ENCODE measurements around the gene TWF2.

TWF2 gene

DNA sequence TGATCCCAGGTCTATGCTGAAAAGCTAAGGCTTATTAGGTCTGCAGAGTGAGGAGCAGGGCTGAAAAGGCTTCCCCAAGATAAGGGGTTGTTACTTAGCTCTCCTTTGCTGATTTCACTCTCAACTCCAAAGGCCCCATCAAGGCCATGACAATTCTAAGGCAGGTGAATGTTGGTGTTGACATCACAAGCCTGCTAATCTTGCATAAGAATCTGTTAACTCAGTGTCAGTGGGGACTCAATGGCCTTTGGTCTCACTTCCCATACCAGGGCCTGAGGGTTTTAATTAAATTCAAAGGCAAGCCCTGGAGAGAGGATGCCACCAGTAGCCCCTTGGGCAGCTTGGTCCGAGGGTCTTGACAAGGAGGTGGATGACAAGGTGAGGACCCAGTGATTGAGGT lies 50.4 kb downstream of the TWF2 start:
- Histone ChIP-seq H3K4me3 (replicated peaks; ENCODE audit: low read depth, low read length) (no peak overlapping the region), H3K27me3 (replicated peaks; ENCODE audit: control insufficient read depth, insufficient read depth, low read length) (no peaks in the 10 kb centered on the region), H3K36me3 (ENCODE audit: control insufficient read depth, insufficient read depth, low read length) (no peaks in the 10 kb centered on the region)
- DNase-seq (ENCODE audit: extremely low read depth, insufficient read length) = no peak
- TF ChIP-seq CTCF (IDR thresholded peaks at IDR 0.05; ENCODE audit: insufficient read depth, low read length, poor library complexity, severe bottlenecking) = no peak

- Histone ChIP-seq H3K27me3 (replicated peaks; ENCODE audit: control insufficient read depth, insufficient read depth, low read length) (no peaks in the 10 kb centered on the region), H3K4me3 (replicated peaks; ENCODE audit: low read depth, low read length) (no peak overlapping the region), H3K36me3 (ENCODE audit: control insufficient read depth, insufficient read depth, low read length) (no peaks in the 10 kb centered on the region)
- no peak for DNase-seq (ENCODE audit: extremely low read depth, insufficient read length)
- TF ChIP-seq CTCF (IDR thresholded peaks at IDR 0.05; ENCODE audit: insufficient read depth, low read length, poor library complexity, severe bottlenecking) = no peak
Measured at GRCh38 chr3:52186729-52187128, 52.2 kb downstream of the TWF2 start.

GRCh38 chr3:52185837-52186236 lies 53.1 kb downstream of the TWF2 start:
- no peak for TF ChIP-seq CTCF (IDR thresholded peaks at IDR 0.05; ENCODE audit: insufficient read depth, low read length, poor library complexity, severe bottlenecking)
- Histone ChIP-seq H3K27me3 (replicated peaks; ENCODE audit: control insufficient read depth, insufficient read depth, low read length) (no peaks in the 10 kb centered on the region), H3K4me3 (replicated peaks; ENCODE audit: low read depth, low read length) (no peak overlapping the region), H3K36me3 (ENCODE audit: control insufficient read depth, insufficient read depth, low read length) (no peaks in the 10 kb centered on the region)
- DNase-seq (ENCODE audit: extremely low read depth, insufficient read length) = no peak

DNA sequence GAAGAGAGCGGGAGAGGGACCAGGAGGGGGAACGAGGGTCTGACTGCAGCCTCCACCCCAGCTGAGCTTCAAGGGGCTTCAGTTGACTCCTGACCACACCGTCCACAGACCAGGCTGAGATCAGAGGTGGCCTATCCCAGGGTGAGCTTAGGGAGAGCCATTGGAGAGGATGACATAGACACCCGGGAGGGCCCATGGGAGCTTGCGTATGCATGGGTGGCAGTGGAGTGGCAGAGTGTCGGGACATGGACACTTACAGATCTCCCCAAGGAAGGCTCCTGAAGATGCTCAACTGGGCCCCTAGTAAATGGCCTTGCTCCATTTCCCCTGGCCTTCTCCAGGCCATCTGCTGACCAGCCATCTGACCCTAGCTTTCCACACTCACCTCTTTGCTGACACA lies 53.6 kb downstream of the TWF2 start:
- Histone ChIP-seq H3K36me3 (ENCODE audit: control insufficient read depth, insufficient read depth, low read length) (no peaks in the 10 kb centered on the region), H3K4me3 (replicated peaks; ENCODE audit: low read depth, low read length) (no peak overlapping the region), H3K27me3 (replicated peaks; ENCODE audit: control insufficient read depth, insufficient read depth, low read length) (no peaks in the 10 kb centered on the region)
- TF ChIP-seq CTCF (IDR thresholded peaks at IDR 0.05; ENCODE audit: insufficient read depth, low read length, poor library complexity, severe bottlenecking) = no peak
- DNase-seq (ENCODE audit: extremely low read depth, insufficient read length) = no peak

- H3K36me3 ChIP-seq (ENCODE audit: control insufficient read depth, insufficient read depth, low read length) = no peaks in the 10 kb centered on the region
- H3K4me3 ChIP-seq (replicated peaks; ENCODE audit: low read depth, low read length) = no peak overlapping the region
- TF ChIP-seq CTCF (IDR thresholded peaks at IDR 0.05; ENCODE audit: insufficient read depth, low read length, poor library complexity, severe bottlenecking) = no peak
- DNase-seq (ENCODE audit: extremely low read depth, insufficient read length) = no peak
- H3K27me3 ChIP-seq (replicated peaks; ENCODE audit: control insufficient read depth, insufficient read depth, low read length) = no peaks in the 10 kb centered on the region
Measured at GRCh38 chr3:52184690-52185089, 54.3 kb downstream of the TWF2 start.

DNA sequence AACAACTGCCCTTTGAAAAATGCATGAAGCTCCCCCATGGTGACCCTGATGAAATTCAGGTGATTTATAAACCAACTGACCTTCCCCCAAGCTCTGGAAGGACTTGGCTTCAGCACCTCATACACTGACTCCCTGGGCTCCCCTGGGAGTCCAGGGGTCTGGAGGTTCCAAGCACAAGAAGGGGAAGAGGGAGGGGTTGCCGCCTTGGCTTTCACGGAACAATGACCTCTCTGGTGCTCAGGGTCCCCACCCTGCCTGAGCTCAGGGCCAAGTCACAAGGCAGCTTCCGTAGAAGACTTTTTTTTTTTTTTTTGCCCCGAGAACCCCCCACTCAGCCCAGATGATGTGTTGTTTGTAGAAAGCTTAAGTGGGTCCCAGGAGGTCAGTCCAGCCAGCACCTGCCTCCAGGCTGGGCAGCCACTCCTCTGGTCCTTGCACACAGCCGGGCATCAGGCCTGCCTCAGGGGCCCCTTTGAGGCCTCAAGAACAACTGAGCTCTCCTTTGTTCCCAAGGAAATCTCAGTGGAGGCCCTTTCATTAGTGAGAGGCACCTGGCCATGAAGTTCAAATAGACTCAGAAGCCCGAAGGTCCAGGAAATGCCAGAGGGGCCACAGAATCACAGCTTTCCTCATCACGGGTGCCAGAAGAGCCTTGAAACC lies 55.0 kb downstream of the TWF2 start:
- no peak overlapping the region for H3K4me3 ChIP-seq (replicated peaks; ENCODE audit: low read depth, low read length)
- no peaks in the 10 kb centered on the region for H3K27me3 ChIP-seq (replicated peaks; ENCODE audit: control insufficient read depth, insufficient read depth, low read length)
- TF ChIP-seq CTCF (IDR thresholded peaks at IDR 0.05; ENCODE audit: insufficient read depth, low read length, poor library complexity, severe bottlenecking) = no peak
- DNase-seq (ENCODE audit: extremely low read depth, insufficient read length) = no peak
- no peaks in the 10 kb centered on the region for H3K36me3 ChIP-seq (ENCODE audit: control insufficient read depth, insufficient read depth, low read length)
